Neural cell (in vitro differentiated cells): ENCODE data around the gene PLPP1. TPM values are rescaled to one million over a fixed set of nuclear protein-coding genes. Genes with fewer than 3 reads are reported as not detected.

ENCODE experiments used
- H2AFZ ChIP-seq: fragments of 200-600, 300-800 bp; sonication (generic), shearing (Covaris generic); 2 replicates; pipeline ENCODE4 v1.6.0; 2014; ENCODE audit warnings: low read depth, mild to moderate bottlenecking, antibody characterized with exemption, low read length, moderate library complexity
- H3F3A ChIP-seq: fragments of 200-600 bp; shearing (Covaris generic); 2 replicates; pipeline ENCODE4 v1.6.1; 2016; ENCODE audit warnings: mild to moderate bottlenecking, moderate library complexity, mixed read lengths, antibody characterized with exemption, low read length; ENCODE audit not compliant: insufficient read depth, poor library complexity, severe bottlenecking
- H3K27ac ChIP-seq: fragments of 200-600, 300-800 bp; sonication (generic), shearing (Covaris generic); 2 replicates; pipeline ENCODE4 v1.5.1; 2014; ENCODE audit warnings: mild to moderate bottlenecking, low read length, moderate library complexity
- H3K27me3 ChIP-seq: fragments of 300-800, 200-600 bp; sonication (generic), shearing (Covaris generic); 2 replicates; pipeline ENCODE4 v1.6.0; 2014; ENCODE audit warnings: mild to moderate bottlenecking, low read depth, low read length, moderate library complexity; ENCODE audit not compliant: insufficient read depth
- H3K36me3 ChIP-seq: fragments of 300-800, 200-600 bp; sonication (generic), shearing (Covaris generic); 2 replicates; pipeline ENCODE4 v1.5.1; 2014; ENCODE audit warnings: mild to moderate bottlenecking, antibody characterized with exemption, low read length, moderate library complexity; ENCODE audit not compliant: insufficient read depth
- H3K4me2 ChIP-seq: fragments of 300-800, 200-600 bp; sonication (generic), shearing (Covaris generic); 2 replicates; pipeline ENCODE4 v1.6.0; 2014; ENCODE audit warnings: mild to moderate bottlenecking, low read length
- H3K4me3 ChIP-seq: fragments of 300-800, 200-600 bp; sonication (generic), shearing (Covaris generic); 2 replicates; pipeline ENCODE4 v1.5.1; 2014; ENCODE audit warnings: mild to moderate bottlenecking, low read length, moderate library complexity
- H3K79me2 ChIP-seq: fragments of 200-600 bp; shearing (Covaris generic); replicated peaks from 2 replicates; pipeline ENCODE4 v1.6.0; 2014; ENCODE audit warnings: mild to moderate bottlenecking, low read length, moderate library complexity; ENCODE audit not compliant: insufficient read depth
- H3K9ac ChIP-seq: fragments of 300-800, 200-600 bp; sonication (generic), shearing (Covaris generic); 2 replicates; pipeline ENCODE4 v1.6.1; 2016; ENCODE audit warnings: mild to moderate bottlenecking, low read length, mixed read lengths
- H3K9me2 ChIP-seq: fragments of 200-600 bp; shearing (Covaris generic); 2 replicates; pipeline ENCODE4 v1.6.1; 2016; ENCODE audit warnings: mild to moderate bottlenecking, low read length, mixed read lengths; ENCODE audit not compliant: insufficient read depth
- H3K9me3 ChIP-seq: fragments of 200-600, 300-800 bp; sonication (generic), shearing (Covaris generic); 2 replicates; pipeline ENCODE4 v1.6.1; 2016; ENCODE audit warnings: mild to moderate bottlenecking, mixed run types, low read length, moderate library complexity, mixed read lengths
- H4K20me1 ChIP-seq: fragments of 200-600 bp; shearing (Covaris generic); 2 replicates; pipeline ENCODE4 v1.6.1; 2016; ENCODE audit warnings: mild to moderate bottlenecking, mixed run types; ENCODE audit not compliant: insufficient read depth
- EP300 ChIP-seq: fragments of 450-650 bp; conservative IDR thresholded peaks from 2 replicates; pipeline ENCODE4 v1.6.1; 2014; ENCODE audit warnings: antibody characterized with exemption, mild to moderate bottlenecking, moderate library complexity; ENCODE audit not compliant: poor library complexity, severe bottlenecking
- EZH2 ChIP-seq: fragments of 200-600, 300-800 bp; shearing (Covaris generic), sonication (generic); IDR thresholded peaks from 2 replicates; pipeline ENCODE4 v1.6.1; 2014; ENCODE audit warnings: antibody characterized with exemption, low read length, borderline replicate concordance, mild to moderate bottlenecking; ENCODE audit not compliant: insufficient read depth, poor library complexity, severe bottlenecking
- MXI1 ChIP-seq: fragments of 450-650 bp; conservative IDR thresholded peaks from 2 replicates; pipeline ENCODE4 v1.6.1; 2014; ENCODE audit warnings: antibody characterized with exemption, mild to moderate bottlenecking; ENCODE audit not compliant: poor library complexity, severe bottlenecking
- POLR2AphosphoS5 ChIP-seq: IDR thresholded peaks from 2 replicates; pipeline ENCODE4 v1.6.1; 2012
- RAD21 ChIP-seq: fragments of 450-650 bp; conservative IDR thresholded peaks from 2 replicates; pipeline ENCODE4 v1.6.1; 2014; ENCODE audit warnings: antibody characterized with exemption, mild to moderate bottlenecking, moderate library complexity
- SMC3 ChIP-seq: fragments of 450-650 bp; conservative IDR thresholded peaks from 2 replicates; pipeline ENCODE4 v1.6.1; 2014; ENCODE audit warnings: antibody characterized with exemption, mild to moderate bottlenecking, moderate library complexity; ENCODE audit not compliant: poor library complexity
- TAF1 ChIP-seq: IDR thresholded peaks from 2 replicates; pipeline ENCODE4 v1.6.1; 2012; ENCODE audit warnings: low read depth
- polyA plus RNA-seq: library from polyadenylated mRNA; depleted of rRNA; stranded (reverse); fragments of >200 nt; gene quantifications from 2 replicates; pipeline ENCODE4 v1.2.3, GENCODE V29; 2014
- TF ChIP-seq, protein P1 (sequence below): fragments of 450-650 bp; IDR thresholded peaks from 2 replicates; pipeline ENCODE4 v1.5.1; 2014; ENCODE audit warnings: antibody characterized with exemption, mild to moderate bottlenecking, moderate library complexity; ENCODE audit not compliant: poor library complexity, severe bottlenecking
- TF ChIP-seq, protein P2 (sequence below): IDR thresholded peaks from 2 replicates; pipeline ENCODE4 v1.6.1; 2012; ENCODE audit warnings: borderline replicate concordance

The PLPP1 gene
- polyA plus RNA-seq, 1 donor from 2014 or later = 33.9 TPM

DNA sequence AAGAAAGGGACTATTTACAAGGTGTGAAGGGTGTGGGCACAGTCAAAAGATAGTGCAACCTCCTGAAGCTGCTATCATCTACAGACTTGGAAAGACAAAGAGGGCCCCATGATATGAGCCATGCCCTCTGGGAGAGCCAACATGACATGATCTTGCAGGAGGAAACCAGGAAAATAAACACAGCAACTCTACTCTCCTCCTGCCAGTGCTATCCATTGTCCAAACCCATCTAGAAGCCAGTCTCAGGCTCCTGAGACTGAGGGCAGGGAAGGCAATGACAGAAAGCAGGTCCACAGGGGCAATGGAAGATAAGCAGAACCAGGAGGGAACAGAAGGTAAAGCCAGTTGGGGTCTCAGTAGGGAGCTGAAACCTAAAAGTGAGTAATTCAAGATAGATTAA lies 37.1 kb downstream of the PLPP1 start:
- H2AFZ ChIP-seq = no peak overlapping the region
- no peaks in the 10 kb centered on the region for H3K9me2 ChIP-seq
- no peaks in the 10 kb centered on the region for H3K9me3 ChIP-seq
- no peaks in the 10 kb centered on the region for H4K20me1 ChIP-seq
- no peaks in the 10 kb centered on the region for H3K27me3 ChIP-seq
- no peak overlapping the region for H3K4me2 ChIP-seq
- TF ChIP-seq EP300 (no peak), TAF1 (no peak), MXI1 (no peak), SMC3 (no peak), RAD21 (no peak), EZH2 (no peak), POLR2AphosphoS5 (no peak)
- TF ChIP-seq, protein P1, sequence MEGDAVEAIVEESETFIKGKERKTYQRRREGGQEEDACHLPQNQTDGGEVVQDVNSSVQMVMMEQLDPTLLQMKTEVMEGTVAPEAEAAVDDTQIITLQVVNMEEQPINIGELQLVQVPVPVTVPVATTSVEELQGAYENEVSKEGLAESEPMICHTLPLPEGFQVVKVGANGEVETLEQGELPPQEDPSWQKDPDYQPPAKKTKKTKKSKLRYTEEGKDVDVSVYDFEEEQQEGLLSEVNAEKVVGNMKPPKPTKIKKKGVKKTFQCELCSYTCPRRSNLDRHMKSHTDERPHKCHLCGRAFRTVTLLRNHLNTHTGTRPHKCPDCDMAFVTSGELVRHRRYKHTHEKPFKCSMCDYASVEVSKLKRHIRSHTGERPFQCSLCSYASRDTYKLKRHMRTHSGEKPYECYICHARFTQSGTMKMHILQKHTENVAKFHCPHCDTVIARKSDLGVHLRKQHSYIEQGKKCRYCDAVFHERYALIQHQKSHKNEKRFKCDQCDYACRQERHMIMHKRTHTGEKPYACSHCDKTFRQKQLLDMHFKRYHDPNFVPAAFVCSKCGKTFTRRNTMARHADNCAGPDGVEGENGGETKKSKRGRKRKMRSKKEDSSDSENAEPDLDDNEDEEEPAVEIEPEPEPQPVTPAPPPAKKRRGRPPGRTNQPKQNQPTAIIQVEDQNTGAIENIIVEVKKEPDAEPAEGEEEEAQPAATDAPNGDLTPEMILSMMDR = no peak
- TF ChIP-seq, protein P2, sequence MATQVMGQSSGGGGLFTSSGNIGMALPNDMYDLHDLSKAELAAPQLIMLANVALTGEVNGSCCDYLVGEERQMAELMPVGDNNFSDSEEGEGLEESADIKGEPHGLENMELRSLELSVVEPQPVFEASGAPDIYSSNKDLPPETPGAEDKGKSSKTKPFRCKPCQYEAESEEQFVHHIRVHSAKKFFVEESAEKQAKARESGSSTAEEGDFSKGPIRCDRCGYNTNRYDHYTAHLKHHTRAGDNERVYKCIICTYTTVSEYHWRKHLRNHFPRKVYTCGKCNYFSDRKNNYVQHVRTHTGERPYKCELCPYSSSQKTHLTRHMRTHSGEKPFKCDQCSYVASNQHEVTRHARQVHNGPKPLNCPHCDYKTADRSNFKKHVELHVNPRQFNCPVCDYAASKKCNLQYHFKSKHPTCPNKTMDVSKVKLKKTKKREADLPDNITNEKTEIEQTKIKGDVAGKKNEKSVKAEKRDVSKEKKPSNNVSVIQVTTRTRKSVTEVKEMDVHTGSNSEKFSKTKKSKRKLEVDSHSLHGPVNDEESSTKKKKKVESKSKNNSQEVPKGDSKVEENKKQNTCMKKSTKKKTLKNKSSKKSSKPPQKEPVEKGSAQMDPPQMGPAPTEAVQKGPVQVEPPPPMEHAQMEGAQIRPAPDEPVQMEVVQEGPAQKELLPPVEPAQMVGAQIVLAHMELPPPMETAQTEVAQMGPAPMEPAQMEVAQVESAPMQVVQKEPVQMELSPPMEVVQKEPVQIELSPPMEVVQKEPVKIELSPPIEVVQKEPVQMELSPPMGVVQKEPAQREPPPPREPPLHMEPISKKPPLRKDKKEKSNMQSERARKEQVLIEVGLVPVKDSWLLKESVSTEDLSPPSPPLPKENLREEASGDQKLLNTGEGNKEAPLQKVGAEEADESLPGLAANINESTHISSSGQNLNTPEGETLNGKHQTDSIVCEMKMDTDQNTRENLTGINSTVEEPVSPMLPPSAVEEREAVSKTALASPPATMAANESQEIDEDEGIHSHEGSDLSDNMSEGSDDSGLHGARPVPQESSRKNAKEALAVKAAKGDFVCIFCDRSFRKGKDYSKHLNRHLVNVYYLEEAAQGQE = no peak
- H3K27ac ChIP-seq = no peak overlapping the region
- no peaks in the 10 kb centered on the region for H3F3A ChIP-seq
- no peaks in the 10 kb centered on the region for H3K36me3 ChIP-seq
- peaks cover 9% of the 10 kb centered on the region for H3K79me2 ChIP-seq
- H3K4me3 ChIP-seq = no peak overlapping the region
- H3K9ac ChIP-seq = no peak overlapping the region

DNA sequence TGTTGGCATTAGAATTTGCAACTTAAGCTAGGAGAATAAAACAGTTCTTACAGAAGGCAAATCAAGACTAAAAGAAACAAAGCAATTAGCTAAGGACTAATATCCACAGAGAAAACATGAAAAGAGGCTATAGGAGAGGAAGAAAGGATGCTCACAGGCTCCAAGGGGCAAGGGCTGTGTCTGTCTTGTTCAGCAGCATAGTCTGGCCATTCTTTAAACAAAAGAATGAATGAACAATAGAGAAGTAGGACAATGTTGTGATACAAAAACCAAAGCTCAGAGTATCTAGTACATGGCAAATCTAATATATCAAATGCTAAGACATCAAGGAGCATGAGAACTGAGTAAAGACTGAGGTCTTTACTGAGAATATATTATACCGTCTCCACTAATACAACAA lies 39.5 kb downstream of the PLPP1 start:
- Histone ChIP-seq H3K9me3 (no peaks in the 10 kb centered on the region), H3K79me2 (peaks cover 9% of the 10 kb centered on the region), H3K36me3 (no peaks in the 10 kb centered on the region), H2AFZ (no peak overlapping the region), H4K20me1 (no peaks in the 10 kb centered on the region), H3K4me2 (no peak overlapping the region), H3K27ac (no peak overlapping the region), H3K9me2 (no peaks in the 10 kb centered on the region), H3K4me3 (no peak overlapping the region), H3K27me3 (no peaks in the 10 kb centered on the region), H3K9ac (no peak overlapping the region), H3F3A (no peaks in the 10 kb centered on the region)
- TF ChIP-seq MXI1 (no peak), SMC3 (no peak), EP300 (no peak)

DNA sequence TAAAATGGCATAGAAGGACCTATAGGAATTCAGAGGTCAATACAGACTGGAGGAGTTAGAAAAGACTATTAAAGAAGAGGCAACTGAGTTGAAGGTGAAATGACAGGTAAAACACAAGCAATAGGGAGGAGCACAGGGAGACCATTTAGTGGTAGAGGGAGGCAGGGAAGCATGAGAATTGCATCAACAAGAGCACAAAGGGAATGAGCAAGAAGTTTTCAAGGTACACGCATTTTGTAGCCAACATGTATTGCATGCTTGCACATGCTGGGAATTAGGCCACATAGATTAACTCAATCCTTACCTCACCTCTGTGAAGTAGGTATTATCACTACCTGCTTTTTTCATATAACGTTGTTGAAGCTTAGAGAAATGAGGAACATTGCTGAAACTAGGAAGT lies 42.3 kb downstream of the PLPP1 start:
- Histone ChIP-seq H3F3A (no peaks in the 10 kb centered on the region), H4K20me1 (no peaks in the 10 kb centered on the region), H3K27me3 (no peaks in the 10 kb centered on the region), H3K79me2 (peaks cover 9% of the 10 kb centered on the region), H3K9me2 (no peaks in the 10 kb centered on the region), H3K36me3 (no peaks in the 10 kb centered on the region), H3K4me3 (no peak overlapping the region), H3K9ac (no peak overlapping the region), H3K9me3 (no peaks in the 10 kb centered on the region), H3K27ac (no peak overlapping the region), H2AFZ (no peak overlapping the region), H3K4me2 (no peak overlapping the region)
- TF ChIP-seq EZH2 = no peak
- TF ChIP-seq, protein P1 = no peak
- TF ChIP-seq, protein P2 = no peak
- TF ChIP-seq MXI1 = no peak
- TF ChIP-seq TAF1 = no peak
- no peak for TF ChIP-seq EP300
- TF ChIP-seq SMC3 = no peak
- no peak for TF ChIP-seq POLR2AphosphoS5
- no peak for TF ChIP-seq RAD21
